ENCODE measurements around the gene LZTR1. TPM values are rescaled to one million over a fixed set of nuclear protein-coding genes. Genes with fewer than 3 reads are reported as not detected.

Gene LZTR1
- total RNA-seq, 2 experiments from 2014 or later: 48.4 to 51.3 TPM

GRCh38 chr22:20960609-20961008 is 21.5 kb upstream of the LZTR1 start:
- Histone ChIP-seq H3K4me1 (ENCODE audit: insufficient read depth, low read length) (peaks cover 42% of the 10 kb centered on the region), H3K4me3 (ENCODE audit: low read length) (no peak overlapping the region), H3K27me3 (ENCODE audit: control insufficient read depth in 1 of 2, insufficient read depth in 2 of 2, low read length in 2 of 2) (peaks cover 24 to 29% of the 10 kb centered on the region in 2 experiments), H3K27ac (ENCODE audit: low read depth in 1 of 2, low read length in 2 of 2) (no peak overlapping the region), H3K9me3 (ENCODE audit: control insufficient read depth in 1 of 2, insufficient read depth in 1 of 2, low read length in 2 of 2) (peaks cover 0 to 3% of the 10 kb centered on the region in 2 experiments), H3K36me3 (ENCODE audit: insufficient read depth, low read length) (no peaks in the 10 kb centered on the region)
- peaks cover 19% of the 10 kb centered on the region for H3K4me1 Mint-ChIP-seq (ENCODE audit: low read depth)
- H3K36me3 Mint-ChIP-seq (ENCODE audit: low read depth): no peaks in the 10 kb centered on the region
- TF ChIP-seq, protein P1, sequence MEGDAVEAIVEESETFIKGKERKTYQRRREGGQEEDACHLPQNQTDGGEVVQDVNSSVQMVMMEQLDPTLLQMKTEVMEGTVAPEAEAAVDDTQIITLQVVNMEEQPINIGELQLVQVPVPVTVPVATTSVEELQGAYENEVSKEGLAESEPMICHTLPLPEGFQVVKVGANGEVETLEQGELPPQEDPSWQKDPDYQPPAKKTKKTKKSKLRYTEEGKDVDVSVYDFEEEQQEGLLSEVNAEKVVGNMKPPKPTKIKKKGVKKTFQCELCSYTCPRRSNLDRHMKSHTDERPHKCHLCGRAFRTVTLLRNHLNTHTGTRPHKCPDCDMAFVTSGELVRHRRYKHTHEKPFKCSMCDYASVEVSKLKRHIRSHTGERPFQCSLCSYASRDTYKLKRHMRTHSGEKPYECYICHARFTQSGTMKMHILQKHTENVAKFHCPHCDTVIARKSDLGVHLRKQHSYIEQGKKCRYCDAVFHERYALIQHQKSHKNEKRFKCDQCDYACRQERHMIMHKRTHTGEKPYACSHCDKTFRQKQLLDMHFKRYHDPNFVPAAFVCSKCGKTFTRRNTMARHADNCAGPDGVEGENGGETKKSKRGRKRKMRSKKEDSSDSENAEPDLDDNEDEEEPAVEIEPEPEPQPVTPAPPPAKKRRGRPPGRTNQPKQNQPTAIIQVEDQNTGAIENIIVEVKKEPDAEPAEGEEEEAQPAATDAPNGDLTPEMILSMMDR (IDR thresholded peaks at IDR 0.05): no peak
- intact Hi-C loops (cut with DNase I, micrococcal nuclease): no loop called here
- no peak overlapping the region for H3K27ac Mint-ChIP-seq
- peaks cover 48% of the 10 kb centered on the region for H3K27me3 Mint-ChIP-seq
- ATAC-seq (ENCODE audit: poor library complexity) (no peak), DNase-seq (no peak)
- ChIA-PET POLR2A (no interaction called here), CTCF (interaction anchor here (0.6 to 0.7 kb wide), 2 partner anchors 380 to 807 kb away, joined by 3 to 4 read pairs; no protein-coding TSS in a partner anchor)
- H3K4me3 Mint-ChIP-seq: no peak overlapping the region
- H3K9me3 Mint-ChIP-seq: no peaks in the 10 kb centered on the region

- H3K27ac Mint-ChIP-seq: no peak overlapping the region
- H3K36me3 Mint-ChIP-seq (ENCODE audit: low read depth): no peaks in the 10 kb centered on the region
- intact Hi-C loops (cut with DNase I, micrococcal nuclease): no loop called here
- no peak overlapping the region for H3K27ac ChIP-seq (ENCODE audit: low read depth in 1 of 2, low read length in 2 of 2)
- POLR2A ChIA-PET: interaction anchor here (2.0 kb wide), 1 partner anchor 39 kb away, joined by 4 read pairs; the partner anchor contains the start of gene THAP7
- no peaks in the 10 kb centered on the region for H3K36me3 ChIP-seq (ENCODE audit: insufficient read depth, low read length)
- peaks cover 10 to 19% of the 10 kb centered on the region in 2 experiments for H3K27me3 ChIP-seq (ENCODE audit: control insufficient read depth in 1 of 2, insufficient read depth in 2 of 2, low read length in 2 of 2)
- H3K4me1 ChIP-seq (ENCODE audit: insufficient read depth, low read length): peaks cover 33% of the 10 kb centered on the region
- DNase-seq: no peak
- H3K4me3 Mint-ChIP-seq: no peak overlapping the region
- TF ChIP-seq, protein P1 (IDR thresholded peaks at IDR 0.05): no peak
- no peaks in the 10 kb centered on the region for H3K9me3 Mint-ChIP-seq
- H3K4me1 Mint-ChIP-seq (ENCODE audit: low read depth): peaks cover 11% of the 10 kb centered on the region
- H3K4me3 ChIP-seq (ENCODE audit: low read length): no peak overlapping the region
- ATAC-seq (ENCODE audit: poor library complexity): no peak
- CTCF ChIA-PET: no interaction called here
- peaks cover 38% of the 10 kb centered on the region for H3K27me3 Mint-ChIP-seq
- H3K9me3 ChIP-seq (ENCODE audit: control insufficient read depth in 1 of 2, insufficient read depth in 1 of 2, low read length in 2 of 2): no peaks in the 10 kb centered on the region
These were observed 19.6 kb upstream of the LZTR1 start for GRCh38 chr22:20962491-20962945.

GRCh38 chr22:20963201-20964052 is 18.7 kb upstream of the LZTR1 start:
- Mint-ChIP-seq H3K27me3 (peaks cover 29% of the 10 kb centered on the region), H3K36me3 (ENCODE audit: low read depth) (no peaks in the 10 kb centered on the region), H3K4me1 (ENCODE audit: low read depth) (peaks cover 11% of the 10 kb centered on the region), H3K9me3 (no peaks in the 10 kb centered on the region), H3K27ac (no peak overlapping the region), H3K4me3 (no peak overlapping the region)
- no peak overlapping the region for H3K27ac ChIP-seq (ENCODE audit: low read depth in 1 of 2, low read length in 2 of 2)
- ChIA-PET CTCF (interaction anchor here (0.5 kb wide), 1 partner anchor 442 kb away, joined by 3 read pairs; no protein-coding TSS in a partner anchor), POLR2A (interaction anchor here (2.0 kb wide), 1 partner anchor 38 kb away, joined by 4 read pairs; the partner anchor contains the start of gene THAP7)
- no peak for ATAC-seq (ENCODE audit: poor library complexity)
- no peak for DNase-seq
- TF ChIP-seq, protein P1 (IDR thresholded peaks at IDR 0.05): no peak
- H3K4me3 ChIP-seq (ENCODE audit: low read length): no peak overlapping the region
- H3K27me3 ChIP-seq (ENCODE audit: control insufficient read depth in 1 of 2, insufficient read depth in 2 of 2, low read length in 2 of 2): peaks cover 2 to 9% of the 10 kb centered on the region in 2 experiments
- no peaks in the 10 kb centered on the region for H3K36me3 ChIP-seq (ENCODE audit: insufficient read depth, low read length)
- H3K9me3 ChIP-seq (ENCODE audit: control insufficient read depth in 1 of 2, insufficient read depth in 1 of 2, low read length in 2 of 2): no peaks in the 10 kb centered on the region
- H3K4me1 ChIP-seq (ENCODE audit: insufficient read depth, low read length): peaks cover 24% of the 10 kb centered on the region
- intact Hi-C loops (cut with DNase I, micrococcal nuclease): no loop called here

Measured in CD4-positive, alpha-beta T cell (primary cell).